GM13977 (cell line): Measurements from ENCODE around the gene PPFIA4.
A peak's percentile ranks its signal among the peaks of the same experiment; 100 is the strongest.

Source experiments
- DNase-seq: peaks from one replicate; pipeline ENCODE4 v3.0.0; 2012; ENCODE audit warnings: low spot score
- in situ Hi-C: fragments of 300-500 bp; cut with MboI; formaldehyde crosslinking; loops from one replicate; pipeline ENCODE4 v1.12.0; 2022; ENCODE audit warnings: low sequenced_read_pairs, low pct_unique_long_range_greater_than_20kb, mixed read lengths, inconsistent platforms; ENCODE audit not compliant: unreplicated experiment
- TF ChIP-seq, protein P1 (sequence below): IDR thresholded peaks from 2 replicates; pipeline ENCODE4 v1.5.1; 2012; ENCODE audit warnings: mild to moderate bottlenecking, control low read depth; ENCODE audit not compliant: insufficient read depth; ENCODE audit errors: extremely low read depth, missing control alignments

Gene PPFIA4

DNA sequence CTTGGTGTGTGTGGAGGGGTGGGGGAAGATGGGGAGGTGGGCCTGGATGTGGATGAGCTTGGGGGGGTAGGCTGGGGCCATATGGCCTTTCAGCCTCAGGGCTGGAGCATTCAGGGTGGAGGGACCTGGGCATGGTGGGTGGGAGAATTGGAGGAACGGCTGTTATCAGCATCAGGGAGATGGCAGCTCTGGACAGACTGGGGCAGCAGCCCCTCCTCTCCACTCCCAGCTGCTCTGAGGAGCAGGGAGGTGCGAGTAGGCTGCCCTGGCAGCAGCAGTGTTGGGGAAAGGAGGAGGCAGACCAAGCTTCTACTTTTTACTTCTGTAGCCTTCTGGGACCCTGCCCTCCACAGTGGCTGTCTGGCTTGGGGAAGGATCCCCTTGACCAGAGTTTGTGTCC lies 10.2 kb downstream of the PPFIA4 start:
- no peak for DNase-seq
- in situ Hi-C loops = loop anchor here (10.0 kb wide), 1 partner anchor 188 kb away; the partner anchor contains the start of gene CHIT1
- TF ChIP-seq, protein P1, sequence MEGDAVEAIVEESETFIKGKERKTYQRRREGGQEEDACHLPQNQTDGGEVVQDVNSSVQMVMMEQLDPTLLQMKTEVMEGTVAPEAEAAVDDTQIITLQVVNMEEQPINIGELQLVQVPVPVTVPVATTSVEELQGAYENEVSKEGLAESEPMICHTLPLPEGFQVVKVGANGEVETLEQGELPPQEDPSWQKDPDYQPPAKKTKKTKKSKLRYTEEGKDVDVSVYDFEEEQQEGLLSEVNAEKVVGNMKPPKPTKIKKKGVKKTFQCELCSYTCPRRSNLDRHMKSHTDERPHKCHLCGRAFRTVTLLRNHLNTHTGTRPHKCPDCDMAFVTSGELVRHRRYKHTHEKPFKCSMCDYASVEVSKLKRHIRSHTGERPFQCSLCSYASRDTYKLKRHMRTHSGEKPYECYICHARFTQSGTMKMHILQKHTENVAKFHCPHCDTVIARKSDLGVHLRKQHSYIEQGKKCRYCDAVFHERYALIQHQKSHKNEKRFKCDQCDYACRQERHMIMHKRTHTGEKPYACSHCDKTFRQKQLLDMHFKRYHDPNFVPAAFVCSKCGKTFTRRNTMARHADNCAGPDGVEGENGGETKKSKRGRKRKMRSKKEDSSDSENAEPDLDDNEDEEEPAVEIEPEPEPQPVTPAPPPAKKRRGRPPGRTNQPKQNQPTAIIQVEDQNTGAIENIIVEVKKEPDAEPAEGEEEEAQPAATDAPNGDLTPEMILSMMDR = no peak

DNA sequence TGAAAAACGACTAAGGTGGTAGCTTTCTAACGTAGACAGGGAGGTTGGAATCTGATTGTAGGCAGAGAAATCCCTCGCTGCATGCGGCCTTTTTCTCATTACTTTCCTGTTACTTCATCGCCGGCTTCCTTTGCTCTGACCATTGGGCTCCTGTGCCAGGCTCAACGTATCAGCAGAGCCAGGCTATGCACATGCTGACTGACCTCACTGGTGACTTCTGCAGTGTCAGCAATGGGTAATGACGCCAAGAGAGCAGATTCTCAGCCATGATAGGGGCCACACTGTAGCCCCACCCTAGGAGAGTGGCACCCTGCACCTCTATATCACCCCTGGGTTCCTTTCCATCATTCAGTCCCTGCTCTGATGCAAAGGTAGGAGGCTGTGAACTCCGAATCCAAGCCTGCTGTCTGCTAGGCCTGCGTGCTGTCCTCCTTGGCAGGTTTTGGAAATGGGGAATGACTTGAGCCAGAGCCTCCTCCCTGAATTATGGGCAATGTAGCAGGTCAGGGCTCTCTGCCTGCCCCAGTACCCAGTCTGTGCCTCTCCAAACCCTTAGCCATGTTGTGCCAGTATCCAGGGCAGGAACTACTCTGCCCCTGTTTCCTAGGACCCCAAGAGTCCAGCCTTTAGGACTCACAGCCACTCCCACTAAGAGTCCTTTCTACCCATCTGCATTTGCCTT lies 11.4 kb downstream of the PPFIA4 start:
- no peak for DNase-seq
- in situ Hi-C loops = loop anchor here (10.0 kb wide), 1 partner anchor 187 kb away; the partner anchor contains the start of gene CHIT1
- TF ChIP-seq, protein P1 = no peak

DNA sequence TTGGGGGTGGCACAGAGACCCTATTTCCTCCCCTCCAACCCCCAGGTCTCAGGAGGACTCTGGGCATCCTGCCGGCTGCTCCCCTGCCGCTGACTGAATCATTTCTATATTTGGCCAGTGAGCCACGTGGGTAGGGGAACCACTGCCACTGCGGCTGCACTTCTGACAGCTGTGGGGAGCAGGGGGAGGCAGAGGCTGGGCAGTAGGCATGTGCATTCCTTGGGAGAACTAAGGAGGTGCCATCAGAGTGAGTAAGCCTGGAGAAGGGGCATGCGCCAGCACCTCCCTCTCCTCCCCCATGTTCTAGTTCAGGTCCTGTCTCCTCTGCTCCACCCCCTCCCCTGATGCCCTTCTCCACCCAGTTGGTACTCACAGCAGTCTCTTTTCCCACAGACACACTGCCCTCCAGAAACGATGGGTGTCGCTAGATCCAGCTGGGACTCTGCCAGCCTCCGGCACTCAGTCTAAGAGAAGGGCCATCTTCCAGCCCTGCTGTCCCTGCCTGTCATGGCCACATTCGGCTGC lies 12.0 kb downstream of the PPFIA4 start:
- TF ChIP-seq, protein P1 = no peak
- in situ Hi-C loops = loop anchor here (10.0 kb wide), 1 partner anchor 187 kb away; the partner anchor contains the start of gene CHIT1
- DNase-seq = no peak

DNA sequence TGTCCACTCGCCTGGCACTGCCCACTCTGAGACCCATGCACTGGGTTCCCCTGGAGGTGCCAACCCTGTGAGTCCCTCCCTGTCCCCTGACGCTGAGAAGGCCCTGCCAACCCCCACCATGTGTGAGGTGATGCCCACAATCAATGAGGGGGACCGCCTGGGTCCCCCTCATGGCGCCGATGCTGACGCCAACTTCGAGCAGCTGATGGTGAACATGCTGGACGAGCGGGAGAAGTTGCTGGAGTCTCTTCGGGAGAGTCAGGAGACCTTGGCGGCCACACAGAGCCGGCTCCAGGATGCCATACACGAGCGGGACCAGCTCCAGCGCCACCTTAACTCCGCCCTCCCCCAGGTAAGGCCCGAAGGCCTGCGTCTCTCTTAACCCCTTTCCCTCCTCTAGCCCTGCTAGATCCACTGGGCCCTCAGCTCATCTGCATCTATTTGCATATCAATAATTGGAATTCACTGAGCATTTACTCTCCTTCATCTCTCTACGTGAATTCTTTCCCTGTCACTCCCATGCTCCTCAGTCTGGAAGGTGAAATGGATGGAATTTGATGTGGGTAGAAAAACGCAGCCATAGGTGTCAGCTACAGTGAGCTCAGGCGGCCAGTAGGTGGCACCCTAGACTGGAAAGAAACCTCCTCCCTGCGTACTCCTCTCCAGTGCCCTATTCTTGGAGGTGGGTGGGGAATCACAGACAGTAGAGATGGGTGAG lies 12.8 kb downstream of the PPFIA4 start:
- in situ Hi-C loops = loop anchor here (10.0 kb wide), 1 partner anchor 186 kb away; the partner anchor contains the start of gene CHIT1
- peak; percentile 80 for DNase-seq

DNA sequence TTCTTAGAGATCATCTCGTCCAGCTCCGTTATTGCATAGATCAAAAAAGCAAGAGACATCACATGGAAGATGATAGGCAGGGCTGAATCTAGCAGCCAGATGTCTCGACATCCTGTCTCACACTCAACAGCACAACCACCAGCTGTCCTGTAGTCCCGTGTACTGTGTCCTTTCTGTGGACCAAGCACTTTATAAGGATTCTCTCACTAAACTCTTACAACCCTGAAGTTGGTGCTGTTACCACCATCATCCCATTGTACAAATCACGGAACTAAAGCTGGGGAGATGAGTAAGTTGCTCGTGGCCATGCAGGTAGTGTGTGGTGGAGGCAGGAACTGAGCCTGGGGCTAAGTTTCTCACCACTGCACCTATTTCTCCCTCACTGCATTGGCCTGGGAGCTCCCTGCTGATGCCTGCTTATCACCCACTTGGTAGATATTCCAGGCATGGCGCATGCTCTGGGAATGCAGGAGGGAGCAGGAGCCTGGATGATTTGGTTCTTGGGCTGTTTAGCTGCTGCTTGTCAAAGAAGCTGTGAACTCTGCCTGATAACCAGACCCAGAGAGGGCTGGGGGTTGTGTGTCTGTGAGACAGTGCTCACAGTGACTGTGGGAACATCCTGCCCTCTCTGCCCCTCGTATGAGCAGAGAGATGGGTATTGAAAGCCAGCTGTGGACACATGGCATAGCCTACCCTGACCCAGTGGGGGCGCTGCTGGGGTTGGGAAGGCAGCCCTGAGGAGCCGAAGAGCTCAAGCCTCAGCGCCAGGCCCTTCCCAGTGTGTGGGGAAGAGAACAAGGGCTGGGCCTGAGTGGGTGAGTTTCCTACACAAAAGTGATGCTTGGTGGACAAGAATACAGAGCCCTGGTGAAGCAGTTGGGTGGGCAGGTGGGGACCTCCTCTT lies 13.6 kb downstream of the PPFIA4 start:
- TF ChIP-seq, protein P1 = peak; percentile 19
- DNase-seq = no peak
- in situ Hi-C loops = loop anchor here (10.0 kb wide), 1 partner anchor 185 kb away; the partner anchor contains the start of gene CHIT1

More for the DNA sequence above, 12.8 kb downstream of the PPFIA4 start:
- TF ChIP-seq, protein P1 = peak; percentile 88
